ENCODE data around the gene DUSP23. TPM values are rescaled to one million over a fixed set of nuclear protein-coding genes. Genes with fewer than 3 reads are reported as not detected.
A peak's percentile ranks its signal among the peaks of the same experiment; 100 is the strongest.

Gene DUSP23
- total and polyA plus RNA-seq, 2 experiments from 2014 or later: 56.3 to 97.6 TPM

GRCh38 chr1:159746666-159747065 is 34.1 kb upstream of the DUSP23 start (continued):
- no peak for TF ChIP-seq REST (IDR thresholded peaks at IDR 0.05; ENCODE audit: unreplicated experiment)
- no peak for TF ChIP-seq STAT1 (IDR thresholded peaks at IDR 0.05; ENCODE audit: unreplicated experiment)

GRCh38 chr1:159748370-159748769 is 32.4 kb upstream of the DUSP23 start:
- TF ChIP-seq CREB1 (CRISPR knock-in tag; IDR thresholded peaks at IDR 0.05; ENCODE audit: low read depth): no peak
- no peak for TF ChIP-seq EZH2 (IDR thresholded peaks at IDR 0.05; ENCODE audit: low read depth, unreplicated experiment)
- no peak for TF ChIP-seq POLR2AphosphoS5 (IDR thresholded peaks at IDR 0.05; ENCODE audit: low read depth)
- Histone ChIP-seq H3K9me2 (ENCODE audit: insufficient read depth) (no peaks in the 10 kb centered on the region), H3K36me3 (ENCODE audit: insufficient read depth) (no peaks in the 10 kb centered on the region), H3K4me3 (no peak overlapping the region), H3K79me2 (replicated peaks; ENCODE audit: insufficient read depth) (no peaks in the 10 kb centered on the region), H3K4me1 (ENCODE audit: insufficient read depth) (no peaks in the 10 kb centered on the region), H3K27ac (ENCODE audit: low read depth) (no peak overlapping the region), H2AFZ (no peak overlapping the region), H4K20me1 (replicated peaks; ENCODE audit: insufficient read depth) (no peaks in the 10 kb centered on the region), H3K4me2 (no peak overlapping the region), H3F3A (replicated peaks; ENCODE audit: low read depth) (no peaks in the 10 kb centered on the region), H3K27me3 (ENCODE audit: insufficient read depth) (no peaks in the 10 kb centered on the region)
- no peaks in the 10 kb centered on the region for H3K9me3 Mint-ChIP-seq
- peaks cover 3% of the 10 kb centered on the region for H3K27me3 Mint-ChIP-seq (ENCODE audit: insufficient read depth, low read depth, poor library complexity)
- DNase-seq (ENCODE audit: low spot score): no peak
- no peaks in the 10 kb centered on the region for H3K36me3 Mint-ChIP-seq (ENCODE audit: low read depth)
- no peak overlapping the region for H3K27ac Mint-ChIP-seq
- H3K4me1 Mint-ChIP-seq: no peaks in the 10 kb centered on the region
- ATAC-seq: no peak
- H3K4me3 Mint-ChIP-seq: no peak overlapping the region

GRCh38 chr1:159749630-159750029 is 31.1 kb upstream of the DUSP23 start:
- H3K9me3 Mint-ChIP-seq: no peaks in the 10 kb centered on the region
- no peaks in the 10 kb centered on the region for H3K36me3 Mint-ChIP-seq (ENCODE audit: low read depth)
- H3K4me1 Mint-ChIP-seq: no peaks in the 10 kb centered on the region
- Histone ChIP-seq H3K27me3 (ENCODE audit: insufficient read depth) (no peaks in the 10 kb centered on the region), H3K27ac (ENCODE audit: low read depth) (no peak overlapping the region), H2AFZ (no peak overlapping the region), H3K4me2 (no peak overlapping the region), H3K36me3 (ENCODE audit: insufficient read depth) (no peaks in the 10 kb centered on the region), H3F3A (replicated peaks; ENCODE audit: low read depth) (no peaks in the 10 kb centered on the region), H3K4me1 (ENCODE audit: insufficient read depth) (no peaks in the 10 kb centered on the region), H3K4me3 (no peak overlapping the region), H3K79me2 (replicated peaks; ENCODE audit: insufficient read depth) (no peaks in the 10 kb centered on the region), H3K9me2 (ENCODE audit: insufficient read depth) (no peaks in the 10 kb centered on the region), H4K20me1 (replicated peaks; ENCODE audit: insufficient read depth) (no peaks in the 10 kb centered on the region)
- H3K4me3 Mint-ChIP-seq: no peak overlapping the region
- no peak overlapping the region for H3K27ac Mint-ChIP-seq
- no peak for DNase-seq (ENCODE audit: low spot score)
- TF ChIP-seq CTCF (conservative IDR thresholded peaks at IDR 0.05; ENCODE audit: low read depth in 2 of 2) (peak in 1 of 2 experiments; percentile 14; a peak in 1 of 4 replicates), REST (IDR thresholded peaks at IDR 0.05; ENCODE audit: unreplicated experiment) (no peak), STAT1 (IDR thresholded peaks at IDR 0.05; ENCODE audit: unreplicated experiment) (no peak)
- no peak for ATAC-seq
- H3K27me3 Mint-ChIP-seq (ENCODE audit: insufficient read depth, low read depth, poor library complexity): peaks cover 3% of the 10 kb centered on the region
